ENCODE data around the gene LTBP2.

DNA sequence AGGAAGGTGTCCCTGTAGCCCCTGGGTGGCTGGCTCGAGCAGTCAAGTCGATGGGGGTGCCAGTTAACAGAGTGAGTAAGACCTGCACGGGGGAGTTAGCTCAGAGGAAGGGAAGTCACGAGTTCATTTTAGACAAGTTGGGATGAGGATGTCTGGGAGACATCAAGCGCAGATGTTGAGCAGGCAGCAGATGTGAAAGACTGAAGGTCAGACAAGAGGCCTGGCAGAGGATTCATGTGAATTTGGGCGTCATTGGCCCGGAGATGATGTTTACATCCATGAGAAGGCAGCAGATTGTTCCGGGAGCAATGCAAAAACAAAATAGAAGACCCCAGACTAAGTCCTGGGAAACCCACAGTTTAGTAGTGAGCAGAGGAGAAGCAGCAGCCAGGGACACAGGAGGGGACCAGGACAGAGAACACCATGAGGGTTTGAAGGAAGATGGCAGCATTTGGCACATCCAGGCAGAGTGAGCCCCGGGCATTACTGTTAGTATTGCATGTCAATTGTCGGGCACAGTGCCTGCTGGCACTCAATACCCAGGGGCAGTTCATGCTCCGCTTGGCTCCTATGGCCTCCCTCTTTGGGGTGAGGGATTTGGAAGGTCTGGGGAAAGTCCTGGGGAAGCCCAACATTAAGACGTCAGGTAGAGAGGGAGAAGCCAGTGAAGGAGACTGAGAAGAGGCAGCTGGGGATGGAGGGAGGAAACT, 15.1 kb downstream of the LTBP2 start:
- TF ChIP-seq ZNF391 (tag by site-specific recombination; IDR thresholded peaks at IDR 0.05; ENCODE audit: borderline replicate concordance, low read depth) (no peak), ZNF785 (tag by site-specific recombination; IDR thresholded peaks at IDR 0.05) (no peak), ZNF132 (tag by site-specific recombination; IDR thresholded peaks at IDR 0.05; ENCODE audit: borderline replicate concordance) (no peak)
